Measurements from ENCODE around the gene LAMB3.
"Not testable (repeated sequence)": the region's sequence is repeated elsewhere in the genome, so short reads cannot be mapped to it uniquely, and the experiment has no call there.

Gene LAMB3

DNA sequence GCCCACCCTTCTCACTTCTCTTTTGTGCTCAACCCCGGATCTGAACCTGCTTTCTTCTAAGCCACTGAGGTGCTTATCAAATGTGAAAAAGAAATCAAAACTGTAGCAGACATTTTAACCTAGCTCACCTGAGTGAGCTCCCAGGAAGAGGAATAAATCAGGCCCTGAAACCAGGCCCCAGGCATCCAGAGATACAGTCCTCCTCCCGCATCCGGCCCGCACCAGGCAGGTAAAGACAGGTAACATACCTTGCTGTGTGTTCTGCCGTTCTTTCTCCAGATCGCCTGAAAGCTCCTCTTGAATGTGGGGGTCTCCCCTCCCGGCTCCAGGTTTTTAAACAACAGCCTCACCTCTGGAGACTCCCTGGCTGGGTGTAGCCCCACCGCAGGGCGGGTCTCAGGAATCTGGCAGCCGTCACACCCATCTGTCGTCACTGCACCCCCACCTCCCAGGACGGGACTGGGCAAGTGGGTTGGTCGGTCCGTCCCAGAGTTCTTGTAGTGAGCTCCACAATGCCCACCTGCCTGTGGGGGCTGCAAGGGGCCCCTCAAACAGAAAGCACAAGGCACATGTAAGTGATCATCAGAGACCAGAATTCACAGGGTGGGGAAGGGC is at the start of gene LAMB3:
TSS of gene LAMB3 (minus strand) at position 305 of the 615 bp plus-strand sequence. CDS start 1,481 bp downstream, outside the sequence.
- H3K4me3 ChIP-seq (ENCODE audit: insufficient read length, low read depth), result no peak within 1 kb of the TSS
- peaks cover 14% of the 10 kb centered on the region for H3K4me1 ChIP-seq (ENCODE audit: insufficient read depth, insufficient read length)
- H3K36me3 ChIP-seq (ENCODE audit: insufficient read depth, insufficient read length, low read length), result no peaks in the 10 kb centered on the region
- no peak within 1 kb of the TSS for H3K9ac ChIP-seq (ENCODE audit: insufficient read length, low read depth)
- DNase-seq (ENCODE audit: low read depth, low spot score), result no peak
- no peaks in the 10 kb centered on the region for H3K27me3 ChIP-seq (ENCODE audit: insufficient read depth, insufficient read length)
- TF ChIP-seq SUZ12 (IDR thresholded peaks at IDR 0.05; ENCODE audit: extremely low read depth, insufficient read depth, insufficient read length), result no peak
- TF ChIP-seq ZNF274 (IDR thresholded peaks at IDR 0.05; ENCODE audit: low read depth, low read length), result no peak
- no peak for TF ChIP-seq YY1 (IDR thresholded peaks at IDR 0.05; ENCODE audit: insufficient read depth, insufficient read length)
- H3K9me3 ChIP-seq (ENCODE audit: insufficient read depth, low read length), result no peaks in the 10 kb centered on the region

DNA sequence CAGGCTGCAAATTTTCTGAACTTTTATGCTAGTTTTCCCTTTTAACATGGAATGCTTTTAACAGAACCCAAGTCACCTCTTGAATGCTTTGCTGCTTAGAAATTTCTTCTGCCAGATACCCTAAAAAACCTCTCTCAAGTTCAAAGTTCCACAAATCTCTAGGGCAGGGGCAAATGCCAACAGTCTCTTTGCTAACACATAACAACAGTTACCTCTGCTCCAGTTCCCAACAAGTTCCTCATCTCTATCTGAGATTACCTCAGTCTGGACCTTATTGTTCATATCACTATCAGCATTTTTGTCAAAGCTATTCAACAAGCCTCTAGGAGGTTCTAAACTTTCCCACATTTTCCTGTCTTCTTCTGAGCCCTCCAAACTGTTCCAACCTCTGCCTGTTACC is 48.5 kb upstream of the LAMB3 start:
- not testable (repeated sequence) for H3K9ac ChIP-seq (ENCODE audit: insufficient read length, low read depth); H3K9me3 ChIP-seq (ENCODE audit: insufficient read depth, low read length); H3K27me3 ChIP-seq (ENCODE audit: insufficient read depth, insufficient read length); DNase-seq (ENCODE audit: low read depth, low spot score); H3K36me3 ChIP-seq (ENCODE audit: insufficient read depth, insufficient read length, low read length); H3K4me3 ChIP-seq (ENCODE audit: insufficient read length, low read depth); H3K4me1 ChIP-seq (ENCODE audit: insufficient read depth, insufficient read length)

DNA sequence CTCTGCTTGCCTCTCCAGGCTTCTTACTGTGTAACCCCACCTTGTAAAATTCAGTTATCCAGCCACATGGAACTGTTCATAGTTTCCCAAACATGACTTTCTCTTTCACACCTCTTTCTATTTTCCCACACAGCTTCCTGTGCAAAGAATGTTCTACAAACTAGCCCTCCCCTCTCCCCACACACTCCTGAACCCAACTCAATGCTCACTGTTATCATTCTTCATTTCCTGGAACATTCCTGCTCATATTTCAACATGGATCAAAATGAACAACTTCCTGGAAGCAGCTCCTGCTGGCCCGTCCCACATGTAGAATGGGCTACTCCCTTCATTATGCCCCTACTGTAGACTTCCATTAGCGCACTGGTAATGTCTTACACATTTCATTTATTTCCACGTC is 44.9 kb upstream of the LAMB3 start:
- Histone ChIP-seq H3K9ac (ENCODE audit: insufficient read length, low read depth) (no peak overlapping the region), H3K4me3 (ENCODE audit: insufficient read length, low read depth) (no peak overlapping the region), H3K36me3 (ENCODE audit: insufficient read depth, insufficient read length, low read length) (no peaks in the 10 kb centered on the region), H3K4me1 (ENCODE audit: insufficient read depth, insufficient read length) (no peaks in the 10 kb centered on the region), H3K27me3 (ENCODE audit: insufficient read depth, insufficient read length) (peaks cover 6% of the 10 kb centered on the region), H3K9me3 (ENCODE audit: insufficient read depth, low read length) (no peaks in the 10 kb centered on the region)
- DNase-seq (ENCODE audit: low read depth, low spot score), result no peak
- TF ChIP-seq SUZ12 (IDR thresholded peaks at IDR 0.05; ENCODE audit: extremely low read depth, insufficient read depth, insufficient read length) (no peak), ZNF274 (IDR thresholded peaks at IDR 0.05; ENCODE audit: low read depth, low read length) (no peak), YY1 (IDR thresholded peaks at IDR 0.05; ENCODE audit: insufficient read depth, insufficient read length) (no peak)

DNA sequence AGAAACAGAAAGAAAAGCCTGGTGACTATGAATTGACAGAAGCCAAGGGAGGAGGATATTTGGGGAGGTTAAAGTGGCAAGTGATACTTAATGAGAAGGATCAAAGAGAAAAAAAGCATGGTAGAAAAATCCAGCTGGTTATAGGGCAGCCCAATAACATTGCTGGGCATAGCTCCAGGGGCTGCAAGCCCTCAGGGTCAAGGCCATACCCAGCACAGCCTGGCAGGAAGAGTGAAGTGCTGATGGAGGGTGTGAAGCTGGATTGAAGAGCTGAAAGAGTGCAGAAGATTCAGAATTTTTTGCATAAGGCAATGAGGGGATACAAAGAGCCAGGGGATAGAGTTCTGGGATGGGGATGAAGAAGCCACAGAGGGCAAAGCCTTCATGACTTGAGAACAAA is 44.4 kb upstream of the LAMB3 start:
- Histone ChIP-seq H3K36me3 (ENCODE audit: insufficient read depth, insufficient read length, low read length) (no peaks in the 10 kb centered on the region), H3K4me3 (ENCODE audit: insufficient read length, low read depth) (no peak overlapping the region), H3K9me3 (ENCODE audit: insufficient read depth, low read length) (no peaks in the 10 kb centered on the region), H3K27me3 (ENCODE audit: insufficient read depth, insufficient read length) (peaks cover 6% of the 10 kb centered on the region), H3K9ac (ENCODE audit: insufficient read length, low read depth) (no peak overlapping the region), H3K4me1 (ENCODE audit: insufficient read depth, insufficient read length) (no peaks in the 10 kb centered on the region)
- no peak for TF ChIP-seq ZNF274 (IDR thresholded peaks at IDR 0.05; ENCODE audit: low read depth, low read length)
- no peak for TF ChIP-seq SUZ12 (IDR thresholded peaks at IDR 0.05; ENCODE audit: extremely low read depth, insufficient read depth, insufficient read length)
- TF ChIP-seq YY1 (IDR thresholded peaks at IDR 0.05; ENCODE audit: insufficient read depth, insufficient read length), result no peak
- no peak for DNase-seq (ENCODE audit: low read depth, low spot score)

DNA sequence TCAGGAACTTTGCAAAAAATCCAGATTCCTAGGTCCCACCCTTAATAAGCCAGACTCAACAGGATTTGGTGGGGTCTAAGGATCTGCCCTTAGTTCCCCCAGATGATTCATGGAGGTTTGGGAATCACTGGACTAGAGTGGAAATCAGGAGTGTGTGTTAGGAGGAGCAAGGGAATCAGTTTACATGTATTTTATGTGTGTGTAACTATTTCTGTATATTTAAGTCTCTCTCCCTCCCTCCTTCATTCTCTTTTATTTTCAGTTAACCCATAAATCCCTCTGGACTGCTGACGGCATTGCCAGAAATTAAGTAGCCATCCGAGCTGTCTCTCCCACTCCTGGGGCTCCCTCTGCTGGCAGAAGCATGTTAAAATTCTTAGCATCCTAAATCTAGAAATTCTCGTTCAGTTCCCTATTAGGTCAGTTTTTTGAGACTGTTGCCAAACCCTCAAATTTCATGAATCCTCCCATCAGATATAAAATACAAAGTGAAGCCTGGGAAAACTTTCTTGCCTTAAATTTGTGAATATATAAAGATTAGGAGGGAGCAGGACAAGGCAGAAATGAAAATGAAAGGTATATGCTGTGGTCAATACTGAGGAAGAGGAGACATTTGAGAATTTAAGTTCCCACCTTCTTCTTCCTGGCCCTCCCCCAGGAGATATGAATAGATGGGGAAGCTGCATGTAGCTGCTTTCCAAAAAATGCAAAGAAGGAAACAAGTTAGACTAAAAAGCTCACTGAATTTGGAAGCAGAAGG is 40.7 kb upstream of the LAMB3 start:
- Histone ChIP-seq H3K27me3 (ENCODE audit: insufficient read depth, insufficient read length) (peaks cover 6% of the 10 kb centered on the region), H3K9ac (ENCODE audit: insufficient read length, low read depth) (no peak overlapping the region), H3K36me3 (ENCODE audit: insufficient read depth, insufficient read length, low read length) (no peaks in the 10 kb centered on the region), H3K4me1 (ENCODE audit: insufficient read depth, insufficient read length) (no peaks in the 10 kb centered on the region), H3K9me3 (ENCODE audit: insufficient read depth, low read length) (no peaks in the 10 kb centered on the region), H3K4me3 (ENCODE audit: insufficient read length, low read depth) (no peak overlapping the region)
- TF ChIP-seq YY1 (IDR thresholded peaks at IDR 0.05; ENCODE audit: insufficient read depth, insufficient read length) (no peak), SUZ12 (IDR thresholded peaks at IDR 0.05; ENCODE audit: extremely low read depth, insufficient read depth, insufficient read length) (no peak), ZNF274 (IDR thresholded peaks at IDR 0.05; ENCODE audit: low read depth, low read length) (no peak)
- peak; percentile 74 for DNase-seq (ENCODE audit: low read depth, low spot score)

DNA sequence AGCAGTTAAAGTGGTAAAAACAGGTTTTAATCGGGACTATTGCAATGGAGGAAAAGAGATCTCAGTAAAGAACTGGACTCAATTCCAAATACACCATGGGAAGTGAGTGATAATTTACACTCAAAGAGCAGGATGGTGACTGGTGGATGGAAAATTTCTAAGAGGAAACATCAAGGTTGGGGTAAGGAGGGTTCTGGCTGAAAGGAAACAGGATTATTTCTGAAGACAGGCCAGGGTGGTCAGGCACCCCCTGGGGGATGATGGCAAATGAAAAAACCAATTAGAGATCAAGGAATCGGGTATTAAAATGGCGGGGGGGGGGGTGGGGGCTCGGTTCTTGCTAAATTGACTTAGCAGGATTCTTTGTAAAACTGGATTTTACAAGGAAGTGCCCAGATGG is 40.1 kb upstream of the LAMB3 start:
- H3K9ac ChIP-seq (ENCODE audit: insufficient read length, low read depth), result no peak overlapping the region
- TF ChIP-seq SUZ12 (IDR thresholded peaks at IDR 0.05; ENCODE audit: extremely low read depth, insufficient read depth, insufficient read length), result no peak
- no peak for TF ChIP-seq ZNF274 (IDR thresholded peaks at IDR 0.05; ENCODE audit: low read depth, low read length)
- no peak for TF ChIP-seq YY1 (IDR thresholded peaks at IDR 0.05; ENCODE audit: insufficient read depth, insufficient read length)
- H3K4me3 ChIP-seq (ENCODE audit: insufficient read length, low read depth), result no peak overlapping the region
- H3K9me3 ChIP-seq (ENCODE audit: insufficient read depth, low read length), result no peaks in the 10 kb centered on the region
- DNase-seq (ENCODE audit: low read depth, low spot score), result no peak
- H3K36me3 ChIP-seq (ENCODE audit: insufficient read depth, insufficient read length, low read length), result no peaks in the 10 kb centered on the region
- peaks cover 6% of the 10 kb centered on the region for H3K27me3 ChIP-seq (ENCODE audit: insufficient read depth, insufficient read length)
- no peaks in the 10 kb centered on the region for H3K4me1 ChIP-seq (ENCODE audit: insufficient read depth, insufficient read length)

DNA sequence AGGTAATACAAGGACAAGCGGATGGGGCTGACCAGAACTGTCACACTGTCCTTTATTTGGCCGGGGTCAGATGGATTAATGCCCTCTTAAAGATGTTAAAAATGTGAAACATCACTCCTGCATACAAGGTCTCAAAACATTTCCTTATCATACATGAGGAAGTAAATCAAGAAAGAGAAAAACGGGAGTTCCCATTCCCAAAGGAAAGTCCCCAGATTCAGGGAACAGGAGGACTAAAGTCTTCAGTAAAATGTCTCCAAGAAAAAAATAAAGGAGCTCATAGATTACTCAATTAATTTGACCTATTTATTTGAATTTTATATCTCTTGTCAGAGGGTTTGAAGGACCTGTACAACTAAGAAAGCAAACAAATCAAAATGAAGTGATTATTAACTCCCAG is 39.0 kb upstream of the LAMB3 start:
- H3K9me3 ChIP-seq (ENCODE audit: insufficient read depth, low read length), result no peaks in the 10 kb centered on the region
- no peak overlapping the region for H3K4me3 ChIP-seq (ENCODE audit: insufficient read length, low read depth)
- peaks cover 6% of the 10 kb centered on the region for H3K27me3 ChIP-seq (ENCODE audit: insufficient read depth, insufficient read length)
- no peaks in the 10 kb centered on the region for H3K36me3 ChIP-seq (ENCODE audit: insufficient read depth, insufficient read length, low read length)
- DNase-seq (ENCODE audit: low read depth, low spot score), result no peak
- TF ChIP-seq ZNF274 (IDR thresholded peaks at IDR 0.05; ENCODE audit: low read depth, low read length) (no peak), YY1 (IDR thresholded peaks at IDR 0.05; ENCODE audit: insufficient read depth, insufficient read length) (no peak), SUZ12 (IDR thresholded peaks at IDR 0.05; ENCODE audit: extremely low read depth, insufficient read depth, insufficient read length) (no peak)
- no peaks in the 10 kb centered on the region for H3K4me1 ChIP-seq (ENCODE audit: insufficient read depth, insufficient read length)
- H3K9ac ChIP-seq (ENCODE audit: insufficient read length, low read depth), result no peak overlapping the region
